Measurements from ENCODE around the gene FUT7.

FUT7 gene

GRCh38 chr9:137020771-137021567 is 10.9 kb downstream of the FUT7 start:
- TF ChIP-seq CEBPB (IDR thresholded peaks at IDR 0.05) (no peak), TEAD4 (IDR thresholded peaks at IDR 0.05) (no peak), EGR1 (IDR thresholded peaks at IDR 0.05) (no peak), REST (IDR thresholded peaks at IDR 0.05; ENCODE audit: low read depth) (no peak), USF1 (IDR thresholded peaks at IDR 0.05) (no peak), RAD21 (IDR thresholded peaks at IDR 0.05; ENCODE audit: low read depth) (no peak), TCF12 (IDR thresholded peaks at IDR 0.05; ENCODE audit: low read depth) (no peak), FOXM1 (IDR thresholded peaks at IDR 0.05; ENCODE audit: borderline replicate concordance, low read depth) (no peak), ZBTB7A (IDR thresholded peaks at IDR 0.05; ENCODE audit: low read depth) (no peak), EP300 (IDR thresholded peaks at IDR 0.05; ENCODE audit: borderline replicate concordance) (no peak), CREB1 (IDR thresholded peaks at IDR 0.05; ENCODE audit: low read depth) (no peak), MAX (IDR thresholded peaks at IDR 0.05) (no peak), YY1 (IDR thresholded peaks at IDR 0.05; ENCODE audit: low read depth) (no peak), NFIC (IDR thresholded peaks at IDR 0.05) (no peak), TAF1 (IDR thresholded peaks at IDR 0.05; ENCODE audit: low read depth) (no peak)

GRCh38 chr9:137019891-137020683 is 11.8 kb downstream of the FUT7 start:
- no peak for TF ChIP-seq NFIC (IDR thresholded peaks at IDR 0.05)
- no peak for TF ChIP-seq USF1 (IDR thresholded peaks at IDR 0.05)
- TF ChIP-seq CREB1 (IDR thresholded peaks at IDR 0.05; ENCODE audit: low read depth) = no peak
- TF ChIP-seq TEAD4 (IDR thresholded peaks at IDR 0.05) = no peak
- no peak for TF ChIP-seq FOXM1 (IDR thresholded peaks at IDR 0.05; ENCODE audit: borderline replicate concordance, low read depth)

- TF ChIP-seq TAF1 (IDR thresholded peaks at IDR 0.05; ENCODE audit: low read depth) (no peak), TEAD4 (IDR thresholded peaks at IDR 0.05) (no peak), RAD21 (IDR thresholded peaks at IDR 0.05; ENCODE audit: low read depth) (no peak), EGR1 (IDR thresholded peaks at IDR 0.05) (no peak), CEBPB (IDR thresholded peaks at IDR 0.05) (no peak), REST (IDR thresholded peaks at IDR 0.05; ENCODE audit: low read depth) (no peak), USF1 (IDR thresholded peaks at IDR 0.05) (no peak), TCF12 (IDR thresholded peaks at IDR 0.05; ENCODE audit: low read depth) (no peak), EP300 (IDR thresholded peaks at IDR 0.05; ENCODE audit: borderline replicate concordance) (no peak), ZBTB7A (IDR thresholded peaks at IDR 0.05; ENCODE audit: low read depth) (no peak), NFIC (IDR thresholded peaks at IDR 0.05) (no peak), FOXM1 (IDR thresholded peaks at IDR 0.05; ENCODE audit: borderline replicate concordance, low read depth) (no peak), YY1 (IDR thresholded peaks at IDR 0.05; ENCODE audit: low read depth) (no peak), MAX (IDR thresholded peaks at IDR 0.05) (no peak)
These were observed 12.9 kb downstream of the FUT7 start for GRCh38 chr9:137018761-137019559.

- TF ChIP-seq TAF1 (IDR thresholded peaks at IDR 0.05; ENCODE audit: low read depth) (no peak), USF1 (IDR thresholded peaks at IDR 0.05) (no peak), TEAD4 (IDR thresholded peaks at IDR 0.05) (no peak), TCF12 (IDR thresholded peaks at IDR 0.05; ENCODE audit: low read depth) (no peak), ZBTB7A (IDR thresholded peaks at IDR 0.05; ENCODE audit: low read depth) (no peak), EGR1 (IDR thresholded peaks at IDR 0.05) (no peak), EP300 (IDR thresholded peaks at IDR 0.05; ENCODE audit: borderline replicate concordance) (no peak), FOXM1 (IDR thresholded peaks at IDR 0.05; ENCODE audit: borderline replicate concordance, low read depth) (no peak), RAD21 (IDR thresholded peaks at IDR 0.05; ENCODE audit: low read depth) (no peak), CEBPB (IDR thresholded peaks at IDR 0.05) (no peak), NFIC (IDR thresholded peaks at IDR 0.05) (no peak), REST (IDR thresholded peaks at IDR 0.05; ENCODE audit: low read depth) (no peak), YY1 (IDR thresholded peaks at IDR 0.05; ENCODE audit: low read depth) (no peak), MAX (IDR thresholded peaks at IDR 0.05) (no peak), CREB1 (IDR thresholded peaks at IDR 0.05; ENCODE audit: low read depth) (no peak)
These were observed 13.9 kb downstream of the FUT7 start for GRCh38 chr9:137017791-137018497.
